Mesenchymal stem cell (in vitro differentiated cells and primary cell): Measurements from ENCODE around the gene NUDCD3.
A peak's percentile ranks its signal among the peaks of the same experiment; 100 is the strongest.

Source experiments
- DNase-seq: peaks from one replicate; pipeline ENCODE4 v3.0.0-alpha.2; 2013
- H2AFZ ChIP-seq: one replicate; pipeline ENCODE4 v1.6.1; 2013; ENCODE audit warnings: low read depth, mild to moderate bottlenecking, control low read depth, inconsistent platforms, low read length, moderate library complexity
- H2AK5ac ChIP-seq: 2 replicates; pipeline ENCODE4 v1.6.1; 2013; ENCODE audit warnings: low read length, moderate library complexity, mild to moderate bottlenecking, inconsistent platforms; ENCODE audit not compliant: severe bottlenecking
- H2BK120ac ChIP-seq: one replicate; pipeline ENCODE4 v1.6.1; 2013; ENCODE audit warnings: low read depth, mild to moderate bottlenecking, inconsistent platforms, low read length, moderate library complexity
- H2BK12ac ChIP-seq, 2 experiments: one replicate each; pipeline ENCODE4 v1.6.1; 2013; ENCODE audit warnings: inconsistent platforms in 2 of 2, low read length in 2 of 2, mild to moderate bottlenecking in 2 of 2, moderate library complexity in 2 of 2, control low read depth in 1 of 2
- H2BK15ac ChIP-seq: one replicate; pipeline ENCODE4 v1.6.1; 2013; ENCODE audit warnings: mild to moderate bottlenecking, low read depth, inconsistent platforms; ENCODE audit not compliant: poor library complexity, severe bottlenecking
- H2BK5ac ChIP-seq: 2 replicates; pipeline ENCODE4 v1.6.1; 2013; ENCODE audit warnings: low read depth, mild to moderate bottlenecking, low read length, control low read depth, inconsistent platforms; ENCODE audit not compliant: poor library complexity, severe bottlenecking
- H3K14ac ChIP-seq, 2 experiments: one replicate each; pipeline ENCODE4 v1.6.1; 2013; ENCODE audit warnings: inconsistent platforms in 2 of 2, low read length in 2 of 2, control low read depth in 1 of 2, mild to moderate bottlenecking in 1 of 2, moderate library complexity in 1 of 2
- H3K18ac ChIP-seq, 2 experiments: one replicate each; pipeline ENCODE4 v1.6.1; 2013; ENCODE audit warnings: inconsistent platforms in 2 of 2, low read length in 2 of 2, control low read depth in 1 of 2, low read depth in 1 of 2, mild to moderate bottlenecking in 1 of 2
- H3K23ac ChIP-seq, 2 experiments: one replicate each; pipeline ENCODE4 v1.6.1; 2013; ENCODE audit warnings: inconsistent platforms in 2 of 2, low read length in 2 of 2, mild to moderate bottlenecking in 2 of 2, moderate library complexity in 2 of 2, control low read depth in 1 of 2
- H3K27ac ChIP-seq: 2 replicates; pipeline ENCODE4 v1.5.1; 2013; ENCODE audit warnings: mild to moderate bottlenecking, moderate library complexity, low read length, control low read depth, inconsistent platforms; ENCODE audit not compliant: poor library complexity, severe bottlenecking
- H3K27me3 ChIP-seq, 2 experiments: 2 replicates each; pipeline versions ENCODE4 v1.6.1 to v1.7.0; 2013; ENCODE audit warnings: low read length in 2 of 2, mild to moderate bottlenecking in 2 of 2, moderate library complexity in 2 of 2, control low read depth in 1 of 2, inconsistent platforms in 1 of 2; ENCODE audit not compliant: control insufficient read depth in 1 of 2, insufficient read depth in 1 of 2
- H3K36me3 ChIP-seq, 2 experiments: 2 replicates each; pipeline versions ENCODE4 v1.6.1 to v1.7.0; 2013; ENCODE audit warnings: low read length in 2 of 2, control low read depth in 1 of 2, inconsistent platforms in 1 of 2, low read depth in 1 of 2, mild to moderate bottlenecking in 1 of 2; ENCODE audit not compliant: insufficient read depth in 2 of 2, control insufficient read depth in 1 of 2
- H3K4ac ChIP-seq, 2 experiments: one replicate each; pipeline ENCODE4 v1.6.1; 2013; ENCODE audit warnings: inconsistent platforms in 2 of 2, low read length in 2 of 2, mild to moderate bottlenecking in 2 of 2, moderate library complexity in 2 of 2, control low read depth in 1 of 2, low read depth in 1 of 2
- H3K4me1 ChIP-seq: 2 replicates; pipeline ENCODE4 v1.6.1; 2013; ENCODE audit warnings: low read depth, low read length, control low read depth; ENCODE audit not compliant: control insufficient read depth, insufficient read depth
- H3K4me2 ChIP-seq: 2 replicates; pipeline ENCODE4 v1.6.1; 2013; ENCODE audit warnings: low read length, mild to moderate bottlenecking, inconsistent platforms; ENCODE audit not compliant: poor library complexity, severe bottlenecking
- H3K4me3 ChIP-seq, 2 experiments: 2 replicates each; pipeline versions ENCODE4 v1.5.1 to v1.7.0; 2013; ENCODE audit warnings: low read length in 2 of 2, mild to moderate bottlenecking in 2 of 2, control low read depth in 1 of 2, low read depth in 1 of 2; ENCODE audit not compliant: insufficient read depth in 1 of 2
- H3K79me1 ChIP-seq: replicated peaks from 2 replicates; pipeline ENCODE4 v1.6.1; 2013; ENCODE audit warnings: mild to moderate bottlenecking, control low read depth, low read length, inconsistent platforms; ENCODE audit not compliant: poor library complexity, severe bottlenecking
- H3K9ac ChIP-seq: 2 replicates; pipeline ENCODE4 v1.7.0; 2013; ENCODE audit warnings: mild to moderate bottlenecking, low read length, moderate library complexity
- H3K9me3 ChIP-seq: 2 replicates; pipeline ENCODE4 v1.7.0; 2013; ENCODE audit warnings: mild to moderate bottlenecking, low read length; ENCODE audit not compliant: control insufficient read depth
- H4K8ac ChIP-seq: one replicate; pipeline ENCODE4 v1.6.1; 2013; ENCODE audit warnings: inconsistent platforms, mild to moderate bottlenecking, low read length, moderate library complexity
- H4K91ac ChIP-seq: one replicate; pipeline ENCODE4 v1.6.1; 2013; ENCODE audit warnings: mild to moderate bottlenecking, low read length, inconsistent platforms
- WGBS: methylation state at CpG from one replicate; pipeline ENCODE4 v1.1.7; 2013; ENCODE audit warnings: mixed read lengths; 5-methylcytosine and 5-hydroxymethylcytosine counted together

The NUDCD3 gene

GRCh38 chr7:44372560-44373417, 117.7 kb downstream of the NUDCD3 start:
- Histone ChIP-seq H3K27me3 (no peaks in the 10 kb centered on the region), H3K9ac (peak overlapping the region; percentile 3), H2BK15ac (no peak overlapping the region), H2AFZ (no peak overlapping the region), H3K18ac (no peak overlapping the region), H3K36me3 (peaks cover 0 to 8% of the 10 kb centered on the region in 2 experiments), H3K4me1 (peaks cover 14% of the 10 kb centered on the region), H3K14ac (no peak overlapping the region), H2BK12ac (no peak overlapping the region), H3K27ac (no peak overlapping the region), H3K4ac (no peak overlapping the region), H3K4me2 (no peak overlapping the region), H3K23ac (peak overlapping the region in 1 of 2 experiments; percentile 78), H2BK5ac (no peak overlapping the region), H3K4me3 (no peak overlapping the region), H2AK5ac (no peak overlapping the region), H3K79me1 (no peaks in the 10 kb centered on the region), H4K8ac (no peak overlapping the region), H2BK120ac (no peak overlapping the region), H4K91ac (no peak overlapping the region), H3K9me3 (peaks cover 4% of the 10 kb centered on the region)
- 60% methylated on average over 5 of the region's 5 CpGs for WGBS
- no peak for DNase-seq

- H3K18ac ChIP-seq, result no peak overlapping the region
- H3K79me1 ChIP-seq, result no peaks in the 10 kb centered on the region
- no peak overlapping the region for H2BK15ac ChIP-seq
- no peak overlapping the region for H2BK12ac ChIP-seq
- H4K91ac ChIP-seq, result no peak overlapping the region
- no peak overlapping the region for H2AFZ ChIP-seq
- peaks cover 8% of the 10 kb centered on the region for H3K4me1 ChIP-seq
- no peaks in the 10 kb centered on the region for H3K27me3 ChIP-seq
- no peak overlapping the region for H3K4me2 ChIP-seq
- no peak overlapping the region for H3K4ac ChIP-seq
- no peak for DNase-seq
- no peak overlapping the region for H3K23ac ChIP-seq
- no peak overlapping the region for H3K4me3 ChIP-seq
- no peak overlapping the region for H2BK120ac ChIP-seq
- no peaks in the 10 kb centered on the region for H3K36me3 ChIP-seq
- no peak overlapping the region for H4K8ac ChIP-seq
- H2AK5ac ChIP-seq, result no peak overlapping the region
- 67% methylated on average over 1 of the region's 1 CpG for WGBS
- H3K9ac ChIP-seq, result no peak overlapping the region
- no peak overlapping the region for H3K27ac ChIP-seq
- no peak overlapping the region for H3K14ac ChIP-seq
- no peak overlapping the region for H2BK5ac ChIP-seq
- peaks cover 4% of the 10 kb centered on the region for H3K9me3 ChIP-seq
Observed at GRCh38 chr7:44368885-44369284, 121.6 kb downstream of the NUDCD3 start.

- H3K4me2 ChIP-seq, result no peak overlapping the region
- H2BK15ac ChIP-seq, result no peak overlapping the region
- no peak overlapping the region for H3K27ac ChIP-seq
- H4K91ac ChIP-seq, result no peak overlapping the region
- no peak overlapping the region for H3K4ac ChIP-seq
- H2BK120ac ChIP-seq, result no peak overlapping the region
- H3K9me3 ChIP-seq, result peaks cover 4% of the 10 kb centered on the region
- H3K4me3 ChIP-seq, result no peak overlapping the region
- no peak overlapping the region for H4K8ac ChIP-seq
- no peaks in the 10 kb centered on the region for H3K36me3 ChIP-seq
- H3K14ac ChIP-seq, result no peak overlapping the region
- peaks cover 7% of the 10 kb centered on the region for H3K4me1 ChIP-seq
- no peak overlapping the region for H2AFZ ChIP-seq
- no peak overlapping the region for H3K18ac ChIP-seq
- no peak overlapping the region for H3K23ac ChIP-seq
- H2AK5ac ChIP-seq, result no peak overlapping the region
- H3K9ac ChIP-seq, result no peak overlapping the region
- H3K27me3 ChIP-seq, result no peaks in the 10 kb centered on the region
- no peak for DNase-seq
- H3K79me1 ChIP-seq, result no peaks in the 10 kb centered on the region
- no peak overlapping the region for H2BK5ac ChIP-seq
- no peak overlapping the region for H2BK12ac ChIP-seq
Observed at GRCh38 chr7:44368455-44368854, 122.0 kb downstream of the NUDCD3 start.

- Histone ChIP-seq H3K9ac (no peak overlapping the region), H3K27ac (no peak overlapping the region), H3K23ac (no peak overlapping the region), H3K4me3 (no peak overlapping the region), H3K27me3 (no peaks in the 10 kb centered on the region), H3K14ac (no peak overlapping the region), H3K36me3 (no peaks in the 10 kb centered on the region), H3K9me3 (peaks cover 4% of the 10 kb centered on the region), H4K8ac (no peak overlapping the region), H3K4me1 (peaks cover 2% of the 10 kb centered on the region), H3K4ac (no peak overlapping the region), H2AFZ (no peak overlapping the region), H2BK12ac (no peak overlapping the region), H4K91ac (no peak overlapping the region), H2BK5ac (no peak overlapping the region), H3K79me1 (no peaks in the 10 kb centered on the region), H3K18ac (no peak overlapping the region), H2BK15ac (no peak overlapping the region), H3K4me2 (no peak overlapping the region), H2AK5ac (no peak overlapping the region), H2BK120ac (no peak overlapping the region)
- DNase-seq, result no peak
- WGBS, result 73% methylated on average over 5 of the region's 5 CpGs
Observed at GRCh38 chr7:44367475-44368043, 122.9 kb downstream of the NUDCD3 start.
